NCI-H128 (cell line): ENCODE results near the gene CANT1.
"Not testable (repeated sequence)": the region's sequence is repeated elsewhere in the genome, so short reads cannot be mapped to it uniquely, and the experiment has no call there.

Experiments used
- DNase-seq: peaks from one replicate; lab custom pipeline; 2025; ENCODE audit not compliant: unreplicated experiment; lab: John Stamatoyannopoulos, UW

CANT1 gene

DNA sequence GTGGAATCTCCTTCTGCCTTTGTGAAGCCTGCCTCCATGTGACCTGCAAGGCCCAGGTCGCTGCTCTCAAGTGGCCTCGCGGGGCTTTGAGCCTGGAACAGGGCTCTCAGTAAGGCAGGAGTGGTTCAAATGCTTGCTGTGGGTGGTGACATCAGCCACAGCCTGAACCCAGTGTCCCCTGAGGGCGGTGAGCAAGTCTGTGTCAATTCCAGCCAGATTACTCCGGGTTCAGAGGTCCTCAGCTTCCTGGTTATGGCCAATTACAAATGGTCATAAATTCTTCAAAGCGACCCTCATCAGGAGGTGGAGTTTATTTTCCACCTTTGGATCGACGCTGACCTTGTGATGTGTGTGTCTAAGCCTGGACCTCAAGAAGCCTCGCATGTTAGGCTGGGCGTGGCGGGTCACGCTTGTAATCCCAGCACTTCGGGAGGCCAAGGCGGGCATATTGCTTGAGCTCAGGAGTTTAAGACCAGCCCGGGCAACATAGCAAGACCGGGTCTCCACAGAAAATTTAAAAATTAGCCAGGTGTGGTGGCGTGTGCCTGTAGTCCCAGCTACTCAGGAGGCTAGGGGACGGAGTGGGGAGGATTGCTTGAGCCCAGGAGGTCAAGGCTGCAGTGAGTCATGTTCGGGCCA is 47.1 kb downstream of the CANT1 start:
- no peak for DNase-seq

DNA sequence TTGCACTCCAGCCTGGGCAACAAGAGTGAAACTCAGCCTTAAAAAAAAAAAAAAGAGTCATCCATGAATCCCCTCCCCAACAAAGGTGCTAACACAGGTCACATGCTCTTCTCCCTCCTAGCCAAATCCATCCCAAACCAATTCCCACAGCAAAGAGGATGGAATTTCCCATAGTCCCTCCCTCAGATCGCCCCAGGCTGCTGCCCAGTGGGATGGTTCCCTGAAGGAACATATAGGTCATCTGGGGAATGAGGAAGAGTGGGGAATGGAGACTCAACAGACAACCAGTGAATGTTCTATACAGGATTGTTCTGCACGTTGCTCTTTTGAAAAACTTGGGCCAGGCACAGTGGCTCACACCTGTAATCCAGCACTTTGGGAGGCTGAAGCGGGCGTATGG is 48.0 kb downstream of the CANT1 start:
- no peak for DNase-seq

DNA sequence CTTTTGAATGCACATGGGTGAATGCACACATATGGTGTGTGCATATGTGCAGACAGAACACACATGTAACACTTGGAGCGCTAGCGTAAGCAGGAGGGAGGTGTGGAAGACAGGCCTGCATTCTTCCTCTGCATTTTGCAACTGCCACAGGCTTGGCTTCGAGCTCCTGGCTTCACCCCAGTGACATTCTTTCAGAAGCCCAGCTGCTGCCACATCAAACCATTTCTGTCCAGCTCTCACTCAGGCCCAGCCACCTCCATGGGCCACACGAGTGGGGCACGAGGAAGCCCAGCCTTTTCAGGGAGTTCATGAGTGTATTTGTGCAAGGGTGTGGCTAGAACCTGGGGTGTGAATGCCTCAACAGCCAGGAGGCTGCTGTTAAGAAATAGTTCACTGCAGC is 48.6 kb downstream of the CANT1 start:
- no peak for DNase-seq

DNA sequence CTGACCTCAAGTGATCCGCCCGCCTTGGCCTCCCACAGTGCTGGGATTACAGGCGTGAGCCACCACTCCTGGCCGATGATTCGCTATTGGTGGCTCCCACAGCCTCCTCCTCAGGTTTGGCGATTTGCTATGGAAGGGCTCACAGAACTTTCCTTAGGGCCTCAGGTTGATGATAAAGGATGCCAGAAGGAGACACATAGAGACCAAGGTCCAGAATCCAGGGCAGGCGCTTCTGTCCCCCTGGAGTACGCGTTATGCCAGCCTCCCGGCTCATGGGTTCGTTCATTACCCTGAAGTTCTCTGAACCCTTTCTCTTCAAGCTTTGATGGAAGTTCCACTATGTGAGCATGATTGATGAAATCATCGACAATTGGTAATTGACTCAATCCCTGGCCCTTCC is 49.8 kb downstream of the CANT1 start:
- DNase-seq = no peak

DNA sequence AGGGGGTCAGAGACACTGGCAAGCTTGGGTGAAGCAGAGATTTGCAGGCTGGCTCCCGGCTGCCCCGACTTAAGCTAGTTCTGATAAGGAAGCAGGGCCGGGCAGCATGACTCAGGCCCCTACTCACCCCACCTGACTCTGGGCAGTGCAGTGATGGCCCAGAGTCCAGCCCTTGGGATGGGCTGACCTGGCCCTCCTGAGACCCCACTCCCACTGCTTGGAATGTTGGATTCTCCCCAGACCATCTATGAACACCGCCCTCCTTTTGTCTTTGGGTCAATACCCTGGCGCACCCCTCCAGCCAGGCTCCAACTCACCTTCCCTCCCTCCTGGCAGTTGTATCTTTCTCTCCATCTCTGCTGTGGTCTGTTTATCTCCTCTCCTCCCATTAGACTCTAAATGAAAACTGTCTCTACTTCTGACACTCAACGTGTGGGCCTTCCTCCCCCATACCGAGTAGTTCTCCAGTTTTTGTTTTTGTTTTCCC is 50.9 kb downstream of the CANT1 start:
- no peak for DNase-seq

DNA sequence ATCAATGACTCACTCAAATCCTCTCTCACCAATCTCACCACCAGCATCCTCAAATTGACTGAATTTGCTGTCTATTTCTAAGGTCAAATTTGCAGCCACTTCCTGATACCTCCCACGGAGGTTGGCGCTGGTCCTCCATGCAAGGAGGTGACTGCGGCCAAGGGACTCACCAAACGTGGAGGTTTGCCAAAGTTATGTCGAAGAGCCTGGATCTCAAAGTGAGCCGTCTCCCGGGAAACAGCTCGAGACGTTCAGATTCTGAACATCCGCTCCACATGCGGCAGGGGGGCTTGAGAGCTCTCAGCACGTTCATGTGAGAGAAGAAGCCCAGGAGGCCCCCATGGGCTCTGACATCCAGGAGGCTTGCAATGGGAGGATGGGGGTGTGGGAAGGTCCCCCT is 52.4 kb downstream of the CANT1 start:
- DNase-seq = no peak

DNA sequence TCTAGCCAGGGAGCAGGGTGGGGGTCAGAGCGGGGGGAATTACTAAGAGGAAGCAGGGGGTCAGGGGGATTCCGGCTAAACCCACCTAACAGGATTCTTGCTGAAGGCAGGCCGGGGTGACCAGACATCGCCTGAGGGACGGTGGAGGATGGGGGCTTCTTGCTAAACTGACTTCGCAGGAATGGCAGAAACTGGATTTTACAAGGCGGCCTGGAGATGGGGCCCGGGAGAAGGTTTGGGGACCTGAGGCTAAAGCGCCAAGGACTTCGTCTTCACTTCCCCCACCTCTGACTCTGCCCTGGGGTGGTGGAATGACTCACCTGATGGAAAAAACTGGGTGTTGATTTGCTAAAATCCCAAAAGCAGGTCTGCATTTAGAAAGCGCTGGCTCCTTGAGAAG is 53.3 kb downstream of the CANT1 start:
- no peak for DNase-seq

DNA sequence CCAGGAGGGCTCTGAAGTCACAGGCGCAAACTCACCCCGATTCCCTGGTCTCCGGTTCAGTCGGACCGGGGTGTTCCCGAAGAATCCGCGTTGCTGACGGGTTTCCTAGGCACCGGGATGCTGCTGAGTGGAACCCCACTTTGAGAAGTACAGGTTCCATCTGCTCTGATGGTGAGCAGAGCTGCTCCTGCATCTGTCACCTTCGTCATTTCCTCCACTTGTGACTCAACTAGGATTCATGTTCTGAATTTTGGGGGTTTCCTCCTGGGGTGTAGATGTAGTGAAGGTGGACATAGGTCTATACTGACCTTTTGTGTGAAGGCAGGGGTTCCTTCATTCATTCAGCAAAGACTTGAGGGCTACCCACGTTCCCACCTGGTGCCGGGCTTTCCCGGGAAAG is 54.9 kb downstream of the CANT1 start:
- no peak for DNase-seq

DNA sequence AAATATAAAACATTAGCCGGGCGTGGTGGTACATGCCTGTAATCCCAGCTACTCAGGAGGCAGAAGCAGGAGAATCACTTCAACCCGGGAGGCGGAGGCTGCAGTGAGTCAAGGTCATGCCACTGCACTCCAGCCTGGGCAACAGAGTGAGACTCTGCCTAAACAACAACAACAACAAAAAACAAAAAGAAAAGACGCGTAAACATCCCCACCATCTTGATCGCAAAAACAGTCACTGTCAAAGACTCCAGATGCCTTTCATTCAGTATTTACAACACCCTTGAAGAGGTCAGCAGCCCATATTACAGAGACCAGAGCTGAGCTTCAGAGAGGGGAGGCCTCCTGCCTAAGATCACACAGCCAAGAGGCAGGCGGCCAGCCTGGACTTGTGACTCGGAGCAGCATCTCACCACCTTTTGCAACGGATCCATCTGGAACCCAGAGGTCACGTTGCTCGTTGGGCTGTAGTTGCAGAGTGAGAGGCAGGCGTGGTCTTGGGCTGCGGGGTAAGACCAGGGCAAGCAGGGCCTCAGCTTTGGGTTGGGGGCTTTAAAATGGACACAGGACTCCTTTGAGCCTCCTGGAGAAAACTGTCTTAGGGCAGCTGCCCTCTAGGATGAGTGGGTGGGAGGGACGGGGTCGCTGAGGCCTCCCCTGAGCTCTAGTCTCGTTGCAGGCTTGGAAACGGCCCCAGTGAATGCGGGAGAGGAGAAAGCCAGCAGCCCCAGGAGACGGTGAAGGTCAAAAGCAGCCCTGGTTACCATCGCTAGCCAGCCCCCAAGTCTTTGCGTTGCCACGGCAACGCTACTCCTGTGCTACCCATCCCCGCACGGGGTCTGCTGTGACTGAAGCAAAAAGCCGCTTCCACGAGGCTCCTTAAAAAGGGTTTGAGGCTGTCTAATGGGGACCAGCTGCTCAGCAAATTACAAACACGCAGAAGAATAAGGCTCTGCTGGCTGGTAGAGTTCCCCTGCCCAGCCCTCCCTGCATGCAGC is 55.9 kb downstream of the CANT1 start:
- DNase-seq = no peak

DNA sequence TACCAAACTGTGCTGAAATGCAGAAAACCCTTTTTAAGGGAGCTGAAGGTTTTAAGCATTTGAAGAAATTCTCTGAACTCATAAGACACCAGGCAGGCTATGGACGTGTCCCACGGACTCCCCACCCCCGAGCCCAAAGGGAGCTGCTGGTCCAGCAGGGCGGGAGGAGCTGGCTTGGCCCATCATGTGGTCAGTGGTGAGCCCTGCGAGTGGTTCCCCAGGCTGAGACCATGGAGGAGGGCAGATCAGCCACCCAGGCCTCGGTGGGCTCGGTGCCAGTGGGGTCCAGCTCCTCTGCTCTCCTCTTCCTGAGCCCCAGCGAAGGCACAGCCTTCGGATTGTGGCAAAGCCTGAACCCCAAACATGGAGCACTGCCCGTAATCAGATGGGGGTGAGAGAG is 56.9 kb downstream of the CANT1 start:
- no peak for DNase-seq

DNA sequence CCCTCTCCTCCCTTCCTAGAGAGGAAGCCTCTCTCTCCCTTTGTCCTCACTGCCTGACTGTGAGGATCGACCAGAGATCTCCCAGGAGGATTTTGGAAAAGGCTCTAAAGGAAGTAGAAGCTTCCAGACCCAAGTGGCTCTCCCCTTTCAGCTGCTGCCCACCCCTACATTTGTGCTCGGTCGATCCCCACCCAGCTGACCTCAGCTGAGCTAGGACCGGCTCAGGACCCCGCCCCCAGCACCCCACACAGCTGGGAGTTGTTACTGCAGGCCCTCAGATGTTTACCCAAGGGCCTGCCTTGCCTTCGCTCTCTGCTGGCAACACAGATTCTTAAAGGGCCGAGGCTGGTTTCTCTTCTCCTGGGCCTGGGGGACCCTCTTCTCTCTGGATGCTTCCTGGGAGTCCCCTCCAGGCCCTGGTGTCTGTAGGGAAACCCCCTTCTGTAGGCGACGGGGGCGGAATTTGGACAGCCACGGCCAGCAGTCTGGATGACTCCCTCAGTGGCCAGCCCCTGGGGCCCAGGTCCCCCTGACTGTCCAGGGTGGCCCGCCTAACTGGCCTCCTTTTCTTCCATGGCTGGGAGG is 57.5 kb downstream of the CANT1 start:
- DNase-seq = no peak

DNA sequence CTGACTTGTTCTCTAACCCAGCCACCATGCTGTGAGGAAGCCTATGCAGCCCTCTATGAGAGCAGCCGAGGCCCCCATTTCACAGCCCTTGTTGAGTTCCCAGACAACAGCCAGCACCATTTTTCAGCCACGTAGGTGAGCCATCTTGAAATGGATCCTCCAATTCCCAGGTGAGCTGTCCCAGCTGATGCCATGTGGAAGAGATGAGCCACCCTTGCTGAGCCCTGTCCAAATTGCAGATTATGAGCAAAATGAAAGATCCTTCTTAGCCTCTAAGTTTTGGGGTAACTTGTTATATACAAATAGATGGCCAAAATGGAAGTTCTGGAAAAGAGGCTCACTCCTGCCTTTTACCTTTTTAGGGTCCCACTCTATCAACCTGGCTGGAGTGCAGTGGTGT is 58.7 kb downstream of the CANT1 start:
- no peak for DNase-seq

DNA sequence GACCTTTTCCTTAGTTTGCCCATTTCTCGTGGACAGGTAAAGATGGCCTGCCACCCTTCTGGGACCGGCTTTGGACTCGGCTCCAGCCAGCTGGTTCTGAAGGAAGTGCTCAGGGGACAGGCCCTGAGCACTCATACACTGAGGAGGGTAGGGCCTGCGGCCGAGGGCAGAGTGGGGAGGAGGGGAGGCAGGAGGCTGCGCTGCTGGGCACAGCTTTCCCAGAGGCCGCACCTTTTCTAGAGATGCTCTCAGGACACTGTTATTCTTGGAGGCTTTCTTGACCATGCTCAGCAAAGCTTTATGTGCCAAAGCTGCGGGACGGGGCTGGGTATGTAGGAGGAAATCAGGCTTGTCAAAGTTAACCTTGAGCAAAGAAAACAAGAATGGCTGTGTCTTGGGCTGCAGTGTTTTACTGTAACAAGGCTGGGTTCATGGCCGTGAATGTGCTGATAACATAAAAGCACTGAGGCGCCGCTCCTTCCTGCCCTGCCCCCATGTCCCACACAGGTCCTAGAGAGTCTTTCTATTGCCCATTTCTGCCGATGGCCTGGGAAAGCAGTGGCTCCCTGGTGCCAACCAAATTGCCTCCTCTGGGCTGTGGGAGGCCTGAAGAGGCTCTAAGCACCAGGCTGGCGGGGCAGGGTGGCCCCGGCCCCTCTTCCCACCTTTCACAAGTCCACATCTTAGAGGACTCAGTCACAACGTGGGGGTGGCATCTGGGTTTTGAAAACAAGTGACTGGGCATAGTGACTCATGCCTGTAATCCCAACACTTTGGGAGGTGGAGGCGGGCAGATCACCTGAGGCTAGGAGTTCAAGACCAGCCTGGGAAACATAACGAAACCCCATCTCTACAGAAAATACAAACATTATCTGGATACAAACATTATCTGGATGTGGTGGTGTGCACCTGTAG is 62.1 kb downstream of the CANT1 start:
- no peak for DNase-seq

DNA sequence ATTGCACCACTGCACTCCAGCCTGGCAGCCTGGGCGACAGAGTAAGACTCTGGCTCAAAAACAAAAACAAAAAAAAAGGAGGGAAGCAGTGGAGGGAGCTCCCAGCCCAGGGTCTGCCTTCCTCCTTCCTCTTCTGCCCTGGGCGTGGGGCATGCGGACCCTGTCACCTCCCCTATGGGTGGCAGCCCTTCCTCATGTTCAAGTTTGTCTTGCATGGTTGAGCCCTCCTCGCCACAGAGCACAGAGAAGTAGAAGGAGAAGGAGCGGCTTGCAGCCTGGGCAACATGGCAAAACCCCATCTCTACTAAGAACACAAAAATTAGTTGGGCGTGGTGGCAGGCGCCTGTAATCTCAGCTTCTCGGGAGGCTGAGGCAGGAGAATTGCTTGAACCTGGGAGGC is 62.9 kb downstream of the CANT1 start:
- no peak for DNase-seq

DNA sequence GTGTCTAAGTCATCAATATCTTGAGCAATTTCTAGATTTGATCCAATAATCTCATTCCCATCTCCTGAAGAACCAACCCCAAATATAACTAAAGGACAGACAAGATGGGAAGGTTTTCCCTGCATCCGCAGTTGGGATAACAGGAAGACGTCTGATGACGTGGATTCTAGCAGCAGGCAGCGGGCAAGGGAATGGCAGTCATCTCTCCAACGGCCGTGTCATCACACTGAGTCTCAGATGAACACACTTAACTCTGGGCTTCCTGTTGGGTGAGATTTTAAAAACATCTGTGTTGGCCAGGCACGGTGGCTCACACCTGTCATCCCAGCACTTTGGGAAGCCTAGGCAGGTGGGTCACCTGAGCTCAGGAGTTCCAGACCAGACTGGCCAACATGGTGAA is 63.4 kb downstream of the CANT1 start:
- no peak for DNase-seq

DNA sequence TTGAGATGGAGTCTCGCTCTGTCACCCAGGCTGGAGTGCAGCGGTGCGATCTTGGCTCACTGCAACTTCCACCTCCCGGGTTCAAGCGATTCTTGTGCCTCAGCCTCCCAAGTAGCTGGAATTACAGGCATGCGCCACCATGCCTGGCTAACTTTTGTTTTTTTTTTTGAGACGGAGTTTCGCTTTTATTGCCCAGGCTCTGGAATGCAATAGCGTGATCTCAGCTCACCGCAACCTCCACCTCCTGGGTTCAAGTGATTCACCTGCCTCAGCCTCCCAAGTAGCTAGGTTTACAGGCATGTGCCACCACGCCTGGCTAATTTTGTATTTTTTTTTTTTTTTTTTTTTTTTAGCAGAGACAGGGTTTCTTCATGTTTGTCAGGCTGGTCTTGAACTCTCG is 64.1 kb downstream of the CANT1 start:
- DNase-seq = not testable (repeated sequence)

DNA sequence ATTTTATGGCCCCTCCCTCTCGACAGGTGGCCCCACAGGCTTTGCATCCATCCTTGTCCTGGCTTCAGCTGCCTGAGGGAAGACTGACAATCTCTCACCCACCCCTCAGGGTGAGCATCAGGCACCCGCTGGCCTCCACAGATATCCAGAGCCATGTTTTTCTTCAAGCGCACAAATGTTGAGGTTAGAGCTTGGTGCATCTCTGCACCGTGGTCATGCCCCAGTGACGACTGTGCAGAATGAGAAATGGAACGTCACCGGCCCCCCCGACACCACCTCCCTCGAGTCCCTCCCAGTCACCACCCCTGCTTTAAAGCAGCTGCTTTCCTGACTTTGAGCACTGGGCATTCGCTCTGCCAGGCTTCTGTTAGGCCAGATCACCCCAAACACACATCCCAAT is 64.6 kb downstream of the CANT1 start:
- DNase-seq = no peak

DNA sequence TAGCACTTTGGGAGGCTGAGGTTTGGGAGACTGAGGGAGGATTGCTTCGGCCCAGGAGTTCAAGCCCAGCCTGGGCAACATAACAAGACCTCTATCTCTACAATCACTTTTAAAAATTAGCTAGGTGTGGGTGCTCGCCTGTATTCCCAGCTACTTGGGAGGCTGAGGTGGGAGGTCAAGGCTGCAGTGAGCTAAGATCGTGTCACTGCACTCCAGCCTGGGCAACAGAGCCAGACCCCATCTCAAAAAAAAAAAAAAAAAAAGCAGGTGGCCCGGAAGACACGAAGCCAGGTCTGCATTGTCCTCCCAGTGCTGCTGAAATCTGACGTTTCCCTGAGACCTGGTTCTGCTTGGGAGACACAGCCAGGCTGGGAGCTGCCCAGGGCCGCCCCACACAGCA is 65.5 kb downstream of the CANT1 start:
- no peak for DNase-seq
